WTC11 (cell line): Measurements from ENCODE around the gene CGNL1. TPM values are rescaled to one million over a fixed set of nuclear protein-coding genes. Genes with fewer than 3 reads are reported as not detected.

Source experiments
- ATAC-seq: fragments of 200-7000 bp; cut with Tn5 transposase; 2 replicates; pipeline ENCODE4 v1.10.0; 2021; ENCODE audit warnings: mild to moderate bottlenecking, moderate library complexity
- CTCF ChIA-PET: fragments of 300-600 bp; sonication (Branson Sonifier 250); formaldehyde crosslinking; loops from one replicate; lab custom pipeline; 2021; ENCODE audit warnings: antibody characterized with exemption; lab: Charles Lee
- POLR2A ChIA-PET: fragments of 350-600 bp; sonication (Branson Sonifier 250); formaldehyde crosslinking; loops from one replicate; lab custom pipeline; 2021; ENCODE audit warnings: antibody characterized with exemption; lab: Charles Lee
- DNase-seq: peaks from one replicate; pipeline ENCODE4 v3.0.0; 2021; ENCODE audit warnings: low spot score
- H3K27ac Mint-ChIP-seq: 2 replicates; pipeline ENCODE4 v1.8.0; 2021; ENCODE audit warnings: mixed read lengths
- H3K27me3 Mint-ChIP-seq: 2 replicates; pipeline ENCODE4 v1.8.0; 2021; ENCODE audit warnings: low read depth, mild to moderate bottlenecking, moderate library complexity, mixed read lengths
- H3K36me3 Mint-ChIP-seq: 2 replicates; pipeline ENCODE4 v1.8.0; 2021; ENCODE audit warnings: mixed read lengths
- H3K4me1 Mint-ChIP-seq: 2 replicates; pipeline ENCODE4 v1.8.0; 2022; ENCODE audit warnings: mixed read lengths
- H3K4me3 Mint-ChIP-seq: 2 replicates; pipeline ENCODE4 v1.8.0; 2021; ENCODE audit warnings: mild to moderate bottlenecking, moderate library complexity, mixed read lengths
- H3K9me3 Mint-ChIP-seq: 2 replicates; pipeline ENCODE4 v1.8.0; 2021; ENCODE audit warnings: mixed read lengths
- CREB1 ChIP-seq: sonication (generic); formaldehyde crosslinking; IDR thresholded peaks from 2 replicates; pipeline ENCODE4 v1.8.0; 2023; ENCODE audit warnings: mild to moderate bottlenecking, missing genetic modification reagents
- CREM ChIP-seq: sonication (generic); formaldehyde crosslinking; IDR thresholded peaks from 2 replicates; pipeline ENCODE4 v1.8.1; 2022; ENCODE audit warnings: mild to moderate bottlenecking, missing genetic modification reagents, moderate library complexity
- ELF4 ChIP-seq: sonication (generic); formaldehyde crosslinking; IDR thresholded peaks from 2 replicates; pipeline ENCODE4 v1.8.1; 2022; ENCODE audit warnings: low read depth, mild to moderate bottlenecking, moderate library complexity, missing genetic modification reagents
- EMX1 ChIP-seq: fragments of 250-450 bp; sonication (Bioruptor Pico); IDR thresholded peaks from 2 replicates; pipeline ENCODE4 v1.8.0; 2021; ENCODE audit warnings: mild to moderate bottlenecking
- FOXJ3 ChIP-seq: sonication (generic); formaldehyde crosslinking; IDR thresholded peaks from 2 replicates; pipeline ENCODE4 v1.9.0; 2021; ENCODE audit warnings: missing genetic modification reagents, mild to moderate bottlenecking, borderline replicate concordance
- GRHL2 ChIP-seq: fragments of 250-450 bp; sonication (Bioruptor Pico); IDR thresholded peaks from 2 replicates; pipeline ENCODE4 v1.8.0; 2022; ENCODE audit warnings: mild to moderate bottlenecking, moderate library complexity; ENCODE audit not compliant: insufficient replicate concordance, severe bottlenecking
- IRF2 ChIP-seq: sonication (generic); formaldehyde crosslinking; IDR thresholded peaks from 2 replicates; pipeline ENCODE4 v1.8.0; 2022; ENCODE audit warnings: low read depth, missing genetic modification reagents, borderline replicate concordance
- JAZF1 ChIP-seq: fragments of 250-450 bp; sonication (Bioruptor Pico); IDR thresholded peaks from 2 replicates; pipeline ENCODE4 v1.9.0; 2021; ENCODE audit warnings: moderate library complexity, mild to moderate bottlenecking, inconsistent platforms
- MYBL2 ChIP-seq: sonication (generic); formaldehyde crosslinking; IDR thresholded peaks from 2 replicates; pipeline ENCODE4 v1.8.1; 2023; ENCODE audit warnings: mild to moderate bottlenecking, moderate library complexity, missing genetic modification reagents
- NFYB ChIP-seq: sonication (generic); formaldehyde crosslinking; conservative IDR thresholded peaks from 2 replicates; pipeline ENCODE4 v1.8.0; 2022; ENCODE audit warnings: low read depth, missing genetic modification reagents
- RELA ChIP-seq: sonication (generic); formaldehyde crosslinking; IDR thresholded peaks from 2 replicates; pipeline ENCODE4 v1.8.1; 2022; ENCODE audit warnings: missing genetic modification reagents, mild to moderate bottlenecking, borderline replicate concordance
- SMAD3 ChIP-seq: sonication (generic); formaldehyde crosslinking; IDR thresholded peaks from 2 replicates; pipeline ENCODE4 v1.8.0; 2022; ENCODE audit warnings: missing genetic modification reagents, mild to moderate bottlenecking, borderline replicate concordance
- SP1 ChIP-seq: sonication (generic); formaldehyde crosslinking; conservative IDR thresholded peaks from 2 replicates; pipeline ENCODE4 v1.8.1; 2022; ENCODE audit warnings: missing genetic modification reagents
- TEAD1 ChIP-seq: sonication (generic); formaldehyde crosslinking; IDR thresholded peaks from 2 replicates; pipeline ENCODE4 v1.8.0; 2022; ENCODE audit warnings: mild to moderate bottlenecking, missing genetic modification reagents
- ZNF138 ChIP-seq: sonication (generic); formaldehyde crosslinking; conservative IDR thresholded peaks from 2 replicates; pipeline ENCODE4 v1.8.1; 2022; ENCODE audit warnings: mild to moderate bottlenecking, moderate library complexity, missing genetic modification reagents
- total RNA-seq: library from RNA; stranded (reverse); gene quantifications from 3 replicates; pipeline ENCODE4 v1.2.3, GENCODE V29; 2021
- TF ChIP-seq, protein P1 (sequence below): fragments of 250-450 bp; sonication (Bioruptor Pico); IDR thresholded peaks from 2 replicates; pipeline ENCODE4 v2.1.2; 2022; ENCODE audit warnings: mild to moderate bottlenecking, moderate library complexity
- TF ChIP-seq, protein P2 (sequence below): sonication (generic); formaldehyde crosslinking; IDR thresholded peaks from 2 replicates; pipeline ENCODE4 v1.8.1; 2023; ENCODE audit warnings: mild to moderate bottlenecking, missing genetic modification reagents, moderate library complexity
- TF ChIP-seq, protein P3 (sequence below): sonication (generic); formaldehyde crosslinking; IDR thresholded peaks from 2 replicates; pipeline ENCODE4 v1.8.0; 2022; ENCODE audit warnings: mild to moderate bottlenecking, missing genetic modification reagents
- TF ChIP-seq, protein P4 (sequence below): fragments of 200-600 bp; IDR thresholded peaks from 2 replicates; pipeline ENCODE4 v1.8.0; 2022; ENCODE audit warnings: antibody characterized with exemption
- TF ChIP-seq, protein P5 (sequence below): sonication (generic); formaldehyde crosslinking; IDR thresholded peaks from 2 replicates; pipeline ENCODE4 v1.8.1; 2023; ENCODE audit warnings: mild to moderate bottlenecking, moderate library complexity, missing genetic modification reagents
- TF ChIP-seq, protein P6 (sequence below): sonication (generic); formaldehyde crosslinking; IDR thresholded peaks from 2 replicates; pipeline ENCODE4 v1.8.1; 2022; ENCODE audit warnings: mild to moderate bottlenecking, moderate library complexity, missing genetic modification reagents
- TF ChIP-seq, protein P7 (sequence below): sonication (generic); formaldehyde crosslinking; IDR thresholded peaks from 2 replicates; pipeline ENCODE4 v1.8.1; 2022; ENCODE audit warnings: low read depth, mild to moderate bottlenecking, moderate library complexity, missing genetic modification reagents, borderline replicate concordance
- TF ChIP-seq, protein P8 (sequence below): sonication (generic); formaldehyde crosslinking; IDR thresholded peaks from 2 replicates; pipeline ENCODE4 v1.8.1; 2022; ENCODE audit warnings: mild to moderate bottlenecking, missing genetic modification reagents, moderate library complexity, borderline replicate concordance
- TF ChIP-seq, protein P9 (sequence below): sonication (generic); formaldehyde crosslinking; IDR thresholded peaks from 2 replicates; pipeline ENCODE4 v1.8.0; 2022; ENCODE audit warnings: mild to moderate bottlenecking, missing genetic modification reagents

The CGNL1 gene
- total RNA-seq, 1 experiment from 2014 or later, result 57.3 TPM

DNA sequence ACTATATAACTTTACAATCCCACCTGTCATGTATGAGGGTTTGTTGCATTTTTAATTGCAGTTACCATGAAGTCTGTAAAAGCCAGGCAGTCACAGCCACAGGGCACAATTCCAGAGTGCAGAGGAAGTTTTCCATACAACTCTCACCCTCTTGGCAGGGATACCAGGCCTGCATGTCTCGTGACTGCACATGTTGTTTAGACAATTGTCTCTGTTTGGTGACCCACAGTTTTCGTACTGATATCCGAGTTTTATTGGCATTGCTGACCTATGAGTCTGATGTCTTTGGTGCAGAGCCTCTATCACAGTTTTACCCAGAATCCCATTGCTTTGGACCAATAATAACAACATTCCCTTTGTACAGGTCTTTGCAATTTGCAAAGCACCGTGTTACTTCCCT lies 190.5 kb downstream of the CGNL1 start:
- ATAC-seq (no peak), DNase-seq (no peak)
- ChIA-PET POLR2A (no interaction called here), CTCF (interaction anchor here (1.3 kb wide), 1 partner anchor 53 kb away, joined by 3 read pairs; no protein-coding TSS in a partner anchor)
- 0 out of 2 replicates have a peak, but pooled peaks cover 3% of the 10 kb centered on the region for H3K9me3 Mint-ChIP-seq
- no peak overlapping the region for H3K4me3 Mint-ChIP-seq
- TF ChIP-seq NFYB (CRISPR knock-in tag) (no peak), GRHL2 (no peak), RELA (no peak), FOXJ3 (CRISPR knock-in tag) (no peak), TEAD1 (CRISPR knock-in tag) (no peak), CREB1 (no peak), IRF2 (CRISPR knock-in tag) (no peak), SMAD3 (CRISPR knock-in tag) (no peak), MYBL2 (CRISPR knock-in tag) (no peak)
- TF ChIP-seq, protein P1, sequence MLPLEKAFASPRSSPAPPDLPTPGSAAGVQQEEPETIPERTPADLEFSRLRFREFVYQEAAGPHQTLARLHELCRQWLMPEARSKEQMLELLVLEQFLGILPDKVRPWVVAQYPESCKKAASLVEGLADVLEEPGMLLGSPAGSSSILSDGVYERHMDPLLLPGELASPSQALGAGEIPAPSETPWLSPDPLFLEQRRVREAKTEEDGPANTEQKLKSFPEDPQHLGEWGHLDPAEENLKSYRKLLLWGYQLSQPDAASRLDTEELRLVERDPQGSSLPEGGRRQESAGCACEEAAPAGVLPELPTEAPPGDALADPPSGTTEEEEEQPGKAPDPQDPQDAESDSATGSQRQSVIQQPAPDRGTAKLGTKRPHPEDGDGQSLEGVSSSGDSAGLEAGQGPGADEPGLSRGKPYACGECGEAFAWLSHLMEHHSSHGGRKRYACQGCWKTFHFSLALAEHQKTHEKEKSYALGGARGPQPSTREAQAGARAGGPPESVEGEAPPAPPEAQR (CRISPR knock-in tag), result no peak
- TF ChIP-seq, protein P2, sequence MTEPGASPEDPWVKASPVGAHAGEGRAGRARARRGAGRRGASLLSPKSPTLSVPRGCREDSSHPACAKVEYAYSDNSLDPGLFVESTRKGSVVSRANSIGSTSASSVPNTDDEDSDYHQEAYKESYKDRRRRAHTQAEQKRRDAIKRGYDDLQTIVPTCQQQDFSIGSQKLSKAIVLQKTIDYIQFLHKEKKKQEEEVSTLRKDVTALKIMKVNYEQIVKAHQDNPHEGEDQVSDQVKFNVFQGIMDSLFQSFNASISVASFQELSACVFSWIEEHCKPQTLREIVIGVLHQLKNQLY (CRISPR knock-in tag), result no peak
- no peak overlapping the region for H3K27ac Mint-ChIP-seq
- H3K36me3 Mint-ChIP-seq, result no peaks in the 10 kb centered on the region
- H3K4me1 Mint-ChIP-seq, result peaks cover 18% of the 10 kb centered on the region
- no peaks in the 10 kb centered on the region for H3K27me3 Mint-ChIP-seq

DNA sequence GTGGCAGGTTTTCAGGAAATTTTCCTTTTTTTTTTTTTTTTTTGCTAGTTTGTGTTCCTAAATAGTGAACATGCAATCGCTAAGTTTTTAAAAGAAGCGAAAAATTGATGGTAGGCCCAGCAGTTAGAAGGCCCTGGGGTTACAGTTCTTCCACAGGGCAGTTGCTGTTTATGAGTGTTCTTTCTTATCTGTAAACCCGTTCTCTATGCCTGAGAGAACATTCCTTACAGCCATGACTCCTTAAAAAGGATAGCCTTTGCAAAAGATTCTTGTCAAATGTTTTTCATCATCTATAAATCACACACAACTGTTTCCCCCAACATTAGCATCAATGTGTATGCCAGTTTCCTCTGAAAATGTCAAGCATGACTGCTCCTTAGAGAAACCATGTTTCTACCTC lies 191.6 kb downstream of the CGNL1 start:
- Mint-ChIP-seq H3K27me3 (no peaks in the 10 kb centered on the region), H3K4me3 (no peak overlapping the region), H3K9me3 (0 out of 2 replicates have a peak, but pooled peaks cover 3% of the 10 kb centered on the region), H3K27ac (no peak overlapping the region), H3K36me3 (no peaks in the 10 kb centered on the region), H3K4me1 (peaks cover 18% of the 10 kb centered on the region)
- DNase-seq (no peak), ATAC-seq (no peak)
- ChIA-PET CTCF (interaction anchor here (0.6 to 1.6 kb wide), 2 partner anchors 8 to 12 kb away, joined by 4 to 6 read pairs; no protein-coding TSS in a partner anchor), POLR2A (no interaction called here)
- TF ChIP-seq ELF4 (CRISPR knock-in tag), result no peak
- TF ChIP-seq, protein P3, sequence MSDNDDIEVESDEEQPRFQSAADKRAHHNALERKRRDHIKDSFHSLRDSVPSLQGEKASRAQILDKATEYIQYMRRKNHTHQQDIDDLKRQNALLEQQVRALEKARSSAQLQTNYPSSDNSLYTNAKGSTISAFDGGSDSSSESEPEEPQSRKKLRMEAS (CRISPR knock-in tag), result no peak
- TF ChIP-seq TEAD1 (CRISPR knock-in tag), result no peak
- TF ChIP-seq ZNF138 (CRISPR knock-in tag), result no peak
- TF ChIP-seq, protein P4, sequence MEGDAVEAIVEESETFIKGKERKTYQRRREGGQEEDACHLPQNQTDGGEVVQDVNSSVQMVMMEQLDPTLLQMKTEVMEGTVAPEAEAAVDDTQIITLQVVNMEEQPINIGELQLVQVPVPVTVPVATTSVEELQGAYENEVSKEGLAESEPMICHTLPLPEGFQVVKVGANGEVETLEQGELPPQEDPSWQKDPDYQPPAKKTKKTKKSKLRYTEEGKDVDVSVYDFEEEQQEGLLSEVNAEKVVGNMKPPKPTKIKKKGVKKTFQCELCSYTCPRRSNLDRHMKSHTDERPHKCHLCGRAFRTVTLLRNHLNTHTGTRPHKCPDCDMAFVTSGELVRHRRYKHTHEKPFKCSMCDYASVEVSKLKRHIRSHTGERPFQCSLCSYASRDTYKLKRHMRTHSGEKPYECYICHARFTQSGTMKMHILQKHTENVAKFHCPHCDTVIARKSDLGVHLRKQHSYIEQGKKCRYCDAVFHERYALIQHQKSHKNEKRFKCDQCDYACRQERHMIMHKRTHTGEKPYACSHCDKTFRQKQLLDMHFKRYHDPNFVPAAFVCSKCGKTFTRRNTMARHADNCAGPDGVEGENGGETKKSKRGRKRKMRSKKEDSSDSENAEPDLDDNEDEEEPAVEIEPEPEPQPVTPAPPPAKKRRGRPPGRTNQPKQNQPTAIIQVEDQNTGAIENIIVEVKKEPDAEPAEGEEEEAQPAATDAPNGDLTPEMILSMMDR, result no peak
- TF ChIP-seq, protein P5, sequence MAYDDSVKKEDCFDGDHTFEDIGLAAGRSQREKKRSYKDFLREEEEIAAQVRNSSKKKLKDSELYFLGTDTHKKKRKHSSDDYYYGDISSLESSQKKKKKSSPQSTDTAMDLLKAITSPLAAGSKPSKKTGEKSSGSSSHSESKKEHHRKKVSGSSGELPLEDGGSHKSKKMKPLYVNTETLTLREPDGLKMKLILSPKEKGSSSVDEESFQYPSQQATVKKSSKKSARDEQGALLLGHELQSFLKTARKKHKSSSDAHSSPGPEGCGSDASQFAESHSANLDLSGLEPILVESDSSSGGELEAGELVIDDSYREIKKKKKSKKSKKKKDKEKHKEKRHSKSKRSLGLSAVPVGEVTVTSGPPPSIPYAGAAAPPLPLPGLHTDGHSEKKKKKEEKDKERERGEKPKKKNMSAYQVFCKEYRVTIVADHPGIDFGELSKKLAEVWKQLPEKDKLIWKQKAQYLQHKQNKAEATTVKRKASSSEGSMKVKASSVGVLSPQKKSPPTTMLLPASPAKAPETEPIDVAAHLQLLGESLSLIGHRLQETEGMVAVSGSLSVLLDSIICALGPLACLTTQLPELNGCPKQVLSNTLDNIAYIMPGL (CRISPR knock-in tag), result no peak
- TF ChIP-seq EMX1, result no peak
- TF ChIP-seq, protein P6, sequence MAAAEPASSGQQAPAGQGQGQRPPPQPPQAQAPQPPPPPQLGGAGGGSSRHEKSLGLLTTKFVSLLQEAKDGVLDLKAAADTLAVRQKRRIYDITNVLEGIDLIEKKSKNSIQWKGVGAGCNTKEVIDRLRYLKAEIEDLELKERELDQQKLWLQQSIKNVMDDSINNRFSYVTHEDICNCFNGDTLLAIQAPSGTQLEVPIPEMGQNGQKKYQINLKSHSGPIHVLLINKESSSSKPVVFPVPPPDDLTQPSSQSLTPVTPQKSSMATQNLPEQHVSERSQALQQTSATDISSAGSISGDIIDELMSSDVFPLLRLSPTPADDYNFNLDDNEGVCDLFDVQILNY (CRISPR knock-in tag), result no peak
- TF ChIP-seq SP1 (CRISPR knock-in tag), result no peak
- TF ChIP-seq, protein P7, sequence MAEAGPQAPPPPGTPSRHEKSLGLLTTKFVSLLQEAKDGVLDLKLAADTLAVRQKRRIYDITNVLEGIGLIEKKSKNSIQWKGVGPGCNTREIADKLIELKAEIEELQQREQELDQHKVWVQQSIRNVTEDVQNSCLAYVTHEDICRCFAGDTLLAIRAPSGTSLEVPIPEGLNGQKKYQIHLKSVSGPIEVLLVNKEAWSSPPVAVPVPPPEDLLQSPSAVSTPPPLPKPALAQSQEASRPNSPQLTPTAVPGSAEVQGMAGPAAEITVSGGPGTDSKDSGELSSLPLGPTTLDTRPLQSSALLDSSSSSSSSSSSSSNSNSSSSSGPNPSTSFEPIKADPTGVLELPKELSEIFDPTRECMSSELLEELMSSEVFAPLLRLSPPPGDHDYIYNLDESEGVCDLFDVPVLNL (CRISPR knock-in tag), result no peak
- TF ChIP-seq, protein P8, sequence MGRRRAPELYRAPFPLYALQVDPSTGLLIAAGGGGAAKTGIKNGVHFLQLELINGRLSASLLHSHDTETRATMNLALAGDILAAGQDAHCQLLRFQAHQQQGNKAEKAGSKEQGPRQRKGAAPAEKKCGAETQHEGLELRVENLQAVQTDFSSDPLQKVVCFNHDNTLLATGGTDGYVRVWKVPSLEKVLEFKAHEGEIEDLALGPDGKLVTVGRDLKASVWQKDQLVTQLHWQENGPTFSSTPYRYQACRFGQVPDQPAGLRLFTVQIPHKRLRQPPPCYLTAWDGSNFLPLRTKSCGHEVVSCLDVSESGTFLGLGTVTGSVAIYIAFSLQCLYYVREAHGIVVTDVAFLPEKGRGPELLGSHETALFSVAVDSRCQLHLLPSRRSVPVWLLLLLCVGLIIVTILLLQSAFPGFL, result no peak
- TF ChIP-seq JAZF1 (CRISPR knock-in tag), result no peak
- TF ChIP-seq CREM (CRISPR knock-in tag), result no peak
- TF ChIP-seq CREB1, result no peak
- TF ChIP-seq, protein P9, sequence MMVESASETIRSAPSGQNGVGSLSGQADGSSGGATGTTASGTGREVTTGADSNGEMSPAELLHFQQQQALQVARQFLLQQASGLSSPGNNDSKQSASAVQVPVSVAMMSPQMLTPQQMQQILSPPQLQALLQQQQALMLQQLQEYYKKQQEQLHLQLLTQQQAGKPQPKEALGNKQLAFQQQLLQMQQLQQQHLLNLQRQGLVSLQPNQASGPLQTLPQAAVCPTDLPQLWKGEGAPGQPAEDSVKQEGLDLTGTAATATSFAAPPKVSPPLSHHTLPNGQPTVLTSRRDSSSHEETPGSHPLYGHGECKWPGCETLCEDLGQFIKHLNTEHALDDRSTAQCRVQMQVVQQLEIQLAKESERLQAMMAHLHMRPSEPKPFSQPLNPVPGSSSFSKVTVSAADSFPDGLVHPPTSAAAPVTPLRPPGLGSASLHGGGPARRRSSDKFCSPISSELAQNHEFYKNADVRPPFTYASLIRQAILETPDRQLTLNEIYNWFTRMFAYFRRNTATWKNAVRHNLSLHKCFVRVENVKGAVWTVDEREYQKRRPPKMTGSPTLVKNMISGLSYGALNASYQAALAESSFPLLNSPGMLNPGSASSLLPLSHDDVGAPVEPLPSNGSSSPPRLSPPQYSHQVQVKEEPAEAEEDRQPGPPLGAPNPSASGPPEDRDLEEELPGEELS (CRISPR knock-in tag), result no peak
